HT-29 (cell line): ENCODE results near the gene TEAD1. TPM values are rescaled to one million over a fixed set of nuclear protein-coding genes. Genes with fewer than 3 reads are reported as not detected.

ENCODE experiments used
- DNase-seq: peaks from one replicate; pipeline ENCODE4 v3.0.0-alpha.2; 2015; ENCODE audit warnings: low spot score
- total RNA-seq: library from RNA; depleted of rRNA; stranded (reverse); fragments of >200 nt; shearing (Covaris generic); gene quantifications from 2 replicates; pipeline ENCODE4 v1.2.3, GENCODE V29; 2014; rRNA removed

TEAD1 gene
- 99.5 and 102 TPM in 2 replicates for total RNA-seq

- peak; percentile 98 for DNase-seq
Measured at GRCh38 chr11:12673924-12674570, at the start of gene TEAD1. TSS of gene TEAD1 (plus strand) at chr11:12674421.

GRCh38 chr11:12624595-12624994 is 49.6 kb upstream of the TEAD1 start:
- DNase-seq: no peak

GRCh38 chr11:12625438-12626071 is 48.7 kb upstream of the TEAD1 start:
- DNase-seq: no peak

- DNase-seq: no peak
Measured at GRCh38 chr11:12626616-12627015, 47.6 kb upstream of the TEAD1 start.

- no peak for DNase-seq
Measured at GRCh38 chr11:12628314-12628713, 45.9 kb upstream of the TEAD1 start.

- no peak for DNase-seq
Measured at GRCh38 chr11:12629601-12630313, 44.5 kb upstream of the TEAD1 start.

GRCh38 chr11:12631651-12632050 is 42.6 kb upstream of the TEAD1 start:
- DNase-seq: no peak

GRCh38 chr11:12634329-12634728 is 39.9 kb upstream of the TEAD1 start:
- no peak for DNase-seq

- DNase-seq: no peak
Measured at GRCh38 chr11:12636871-12637410, 37.3 kb upstream of the TEAD1 start.

GRCh38 chr11:12639388-12639787 is 34.8 kb upstream of the TEAD1 start:
- no peak for DNase-seq

- DNase-seq: no peak
Measured at GRCh38 chr11:12640355-12640754, 33.9 kb upstream of the TEAD1 start.

GRCh38 chr11:12640926-12641849 is 33.0 kb upstream of the TEAD1 start:
- no peak for DNase-seq

GRCh38 chr11:12642040-12642439 is 32.2 kb upstream of the TEAD1 start:
- DNase-seq: peak; percentile 31

- DNase-seq: no peak
Measured at GRCh38 chr11:12642806-12643428, 31.3 kb upstream of the TEAD1 start.

GRCh38 chr11:12646478-12646877 is 27.7 kb upstream of the TEAD1 start:
- no peak for DNase-seq

GRCh38 chr11:12653729-12654128 is 20.5 kb upstream of the TEAD1 start:
- DNase-seq: peak; percentile 25

GRCh38 chr11:12655842-12656241 is 18.4 kb upstream of the TEAD1 start:
- no peak for DNase-seq

- DNase-seq: no peak
Measured at GRCh38 chr11:12657336-12657735, 16.9 kb upstream of the TEAD1 start.

GRCh38 chr11:12657981-12658380 is 16.2 kb upstream of the TEAD1 start:
- DNase-seq: no peak

GRCh38 chr11:12662101-12662689 is 12.0 kb upstream of the TEAD1 start:
- no peak for DNase-seq

- DNase-seq: no peak
Measured at GRCh38 chr11:12664385-12664784, 9.8 kb upstream of the TEAD1 start.
